Measurements from ENCODE around the gene MERTK. TPM values are rescaled to one million over a fixed set of nuclear protein-coding genes. Genes with fewer than 3 reads are reported as not detected.

MERTK gene
- total and polyA plus RNA-seq, 2 of the 13 experiments (the other 11 are each of a cell fraction or from before 2014, with no cell fraction given), result 37.3 to 44.7 TPM

GRCh38 chr2:112054847-112055729, 156.7 kb downstream of the MERTK start, which contains the start of gene TMEM87B (continued):
- peak; percentile 61; the same call in 1 of the 2 replicates for TF ChIP-seq ZNF788 (CRISPR knock-in tag; IDR thresholded peaks at IDR 0.05; ENCODE audit: borderline replicate concordance)
- TF ChIP-seq REPIN1 (CRISPR knock-in tag; IDR thresholded peaks at IDR 0.05; ENCODE audit: borderline replicate concordance, low read depth), result no peak
- peak; percentile 86 for TF ChIP-seq NR0B2 (CRISPR knock-in tag; IDR thresholded peaks at IDR 0.05)
- TF ChIP-seq SIN3B (IDR thresholded peaks at IDR 0.05; ENCODE audit: low read length), result no peak
- TF ChIP-seq NCOR1 (IDR thresholded peaks at IDR 0.05; ENCODE audit: borderline replicate concordance, low read length), result no peak; the same call in 1 of the 2 replicates
- peak; percentile 64 for TF ChIP-seq HNRNPLL (IDR thresholded peaks at IDR 0.05; ENCODE audit: low read depth, low read length, poor library complexity, severe bottlenecking)
- TF ChIP-seq TARDBP (CRISPR knock-in tag; IDR thresholded peaks at IDR 0.05), result no peak
- peak; percentile 85; the same call in 1 of the 2 replicates for TF ChIP-seq ZNF142 (CRISPR knock-in tag; IDR thresholded peaks at IDR 0.05)
- TF ChIP-seq CHD2 (IDR thresholded peaks at IDR 0.05; ENCODE audit: low read depth, low read length), result peak; percentile 43; the same call in 1 of the 2 replicates
- no peak; the same call in none of the 2 replicates for TF ChIP-seq ZNF747 (CRISPR knock-in tag; IDR thresholded peaks at IDR 0.05; ENCODE audit: borderline replicate concordance)
- no peak for TF ChIP-seq ZNF512 (CRISPR knock-in tag; IDR thresholded peaks at IDR 0.05)
- no peak for TF ChIP-seq CEBPB (IDR thresholded peaks at IDR 0.05; ENCODE audit: borderline replicate concordance, low read depth, low read length)
- TF ChIP-seq RAD21 (CRISPR knock-in tag; IDR thresholded peaks at IDR 0.05), result peak; percentile 60; the same call in 1 of the 2 replicates
- no peak for TF ChIP-seq ZNF512B (CRISPR knock-in tag; IDR thresholded peaks at IDR 0.05; ENCODE audit: borderline replicate concordance)
- TF ChIP-seq ZBTB34 (CRISPR knock-in tag; IDR thresholded peaks at IDR 0.05), result no peak
